ENCODE measurements around the gene P2RY8. TPM values are rescaled to one million over a fixed set of nuclear protein-coding genes. Genes with fewer than 3 reads are reported as not detected.

Gene P2RY8
- total and polyA plus RNA-seq, 2 donors from 2014 or later: 1.4 to 6.6 TPM

- FAIRE-seq (no peak), DNase-seq (no peak)
- intact Hi-C loops (cut with DNase I): no loop called here
- Histone ChIP-seq H3K36me3 (ENCODE audit: control insufficient read depth in 2 of 3, insufficient read depth in 3 of 3, low read length in 3 of 3) (no peaks in the 10 kb centered on the region), H3K27ac (ENCODE audit: low read depth in 2 of 2, low read length in 2 of 2) (no peak overlapping the region), H3K9me3 (ENCODE audit: control insufficient read depth in 2 of 3, insufficient read depth in 1 of 3, low read length in 3 of 3) (no peaks in the 10 kb centered on the region), H3K4me3 (ENCODE audit: low read length in 3 of 3) (no peak overlapping the region), H3K27me3 (ENCODE audit: control insufficient read depth, insufficient read depth, low read length) (no peaks in the 10 kb centered on the region), H3K4me1 (ENCODE audit: control insufficient read depth in 2 of 3, insufficient read depth in 2 of 3, low read depth in 1 of 3, low read length in 3 of 3) (peaks cover 0 to 4% (median 0%) of the 10 kb centered on the region in 3 donors), H3K9ac (ENCODE audit: low read length in 3 of 3) (no peak overlapping the region)
- TF ChIP-seq CTCF (IDR thresholded peaks at IDR 0.05; ENCODE audit: borderline replicate concordance, extremely low read depth, insufficient read depth): no peak
Observed at GRCh38 chrX:1533058-1533457, 3.9 kb downstream of the P2RY8 start.

- H3K9me3 ChIP-seq (ENCODE audit: control insufficient read depth in 2 of 3, insufficient read depth in 1 of 3, low read length in 3 of 3): no peaks in the 10 kb centered on the region
- no peak overlapping the region for H3K9ac ChIP-seq (ENCODE audit: low read length in 3 of 3)
- FAIRE-seq (no peak), DNase-seq (no peak)
- TF ChIP-seq CTCF (IDR thresholded peaks at IDR 0.05; ENCODE audit: borderline replicate concordance, extremely low read depth, insufficient read depth): no peak
- intact Hi-C loops (cut with DNase I): no loop called here
- no peak overlapping the region for H3K27ac ChIP-seq (ENCODE audit: low read depth in 2 of 2, low read length in 2 of 2)
- H3K36me3 ChIP-seq (ENCODE audit: control insufficient read depth in 2 of 3, insufficient read depth in 3 of 3, low read length in 3 of 3): no peaks in the 10 kb centered on the region
- H3K4me3 ChIP-seq (ENCODE audit: low read length in 3 of 3): no peak overlapping the region
- peaks cover 0 to 4% (median 0%) of the 10 kb centered on the region in 3 donors for H3K4me1 ChIP-seq (ENCODE audit: control insufficient read depth in 2 of 3, insufficient read depth in 2 of 3, low read depth in 1 of 3, low read length in 3 of 3)
- H3K27me3 ChIP-seq (ENCODE audit: control insufficient read depth, insufficient read depth, low read length): no peaks in the 10 kb centered on the region
Observed at GRCh38 chrX:1531096-1531890, 5.7 kb downstream of the P2RY8 start.

GRCh38 chrX:1529756-1530155 lies 7.2 kb downstream of the P2RY8 start:
- Histone ChIP-seq H3K9ac (ENCODE audit: low read length in 3 of 3) (no peak overlapping the region), H3K27me3 (ENCODE audit: control insufficient read depth, insufficient read depth, low read length) (no peaks in the 10 kb centered on the region), H3K9me3 (ENCODE audit: control insufficient read depth in 2 of 3, insufficient read depth in 1 of 3, low read length in 3 of 3) (peaks cover 0 to 1% (median 0%) of the 10 kb centered on the region in 3 donors), H3K36me3 (ENCODE audit: control insufficient read depth in 2 of 3, insufficient read depth in 3 of 3, low read length in 3 of 3) (no peaks in the 10 kb centered on the region), H3K4me1 (ENCODE audit: control insufficient read depth in 2 of 3, insufficient read depth in 2 of 3, low read depth in 1 of 3, low read length in 3 of 3) (peaks cover 0 to 3% (median 0%) of the 10 kb centered on the region in 3 donors), H3K4me3 (ENCODE audit: low read length in 3 of 3) (no peak overlapping the region), H3K27ac (ENCODE audit: low read depth in 2 of 2, low read length in 2 of 2) (no peak overlapping the region)
- FAIRE-seq (no peak), DNase-seq (no peak)
- no peak for TF ChIP-seq CTCF (IDR thresholded peaks at IDR 0.05; ENCODE audit: borderline replicate concordance, extremely low read depth, insufficient read depth)
- intact Hi-C loops (cut with DNase I): no loop called here
